HG03575 (cell line): Measurements from ENCODE around the gene SNAP25.

ENCODE experiments used
- ATAC-seq: cut with Tn5 transposase; IDR thresholded peaks from one replicate; pipeline ENCODE4 v1.9.1; 2021; ENCODE audit not compliant: unreplicated experiment, insufficient number of reproducible peaks, low FRiP score; ENCODE audit errors: extremely low read depth

SNAP25 gene

DNA sequence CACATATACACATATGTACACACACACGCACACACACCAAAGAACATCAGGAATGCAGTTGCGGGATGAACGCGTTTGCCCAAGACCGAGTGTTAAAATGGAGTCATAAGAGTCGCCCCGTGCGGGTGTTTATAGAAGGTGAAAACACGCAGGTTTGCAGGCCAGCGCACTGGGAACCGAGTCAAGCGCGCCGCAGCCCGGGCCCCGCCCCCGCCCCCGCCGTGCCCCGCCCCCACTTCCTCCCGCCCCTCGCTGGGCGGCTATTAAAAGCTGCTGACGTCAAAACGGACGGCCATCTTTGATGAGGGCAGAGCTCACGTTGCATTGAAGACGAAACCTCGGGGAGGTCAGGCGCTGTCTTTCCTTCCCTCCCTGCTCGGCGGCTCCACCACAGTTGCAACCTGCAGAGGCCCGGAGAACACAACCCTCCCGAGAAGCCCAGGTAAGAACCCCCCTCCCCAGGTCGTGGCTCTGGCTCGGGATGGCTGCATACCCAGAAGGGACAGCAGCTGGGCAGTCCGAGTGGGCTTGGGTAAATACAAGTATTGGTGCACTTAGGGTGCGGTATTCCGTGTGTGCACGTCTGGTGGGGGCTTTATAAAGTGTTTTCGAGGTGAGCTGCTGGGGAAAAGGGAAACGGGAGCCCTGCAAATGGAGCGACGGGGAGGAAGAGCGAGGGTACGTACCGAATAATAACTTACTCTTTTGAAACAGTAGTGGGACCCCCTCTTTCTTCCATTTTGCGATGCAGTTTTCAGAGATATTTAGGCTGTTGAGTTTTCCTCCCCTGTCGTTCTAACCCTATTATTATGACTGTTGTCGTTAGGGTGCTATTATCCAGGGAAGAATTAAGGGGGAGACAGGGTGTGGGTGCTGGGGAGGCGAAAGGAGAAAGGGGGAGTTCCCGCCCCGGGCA lies at the start of gene SNAP25:
TSS of gene SNAP25 (plus strand) at position 295 of the 916 bp plus-strand sequence. CDS start 56,662 bp downstream, outside the sequence.
- no peak for ATAC-seq

DNA sequence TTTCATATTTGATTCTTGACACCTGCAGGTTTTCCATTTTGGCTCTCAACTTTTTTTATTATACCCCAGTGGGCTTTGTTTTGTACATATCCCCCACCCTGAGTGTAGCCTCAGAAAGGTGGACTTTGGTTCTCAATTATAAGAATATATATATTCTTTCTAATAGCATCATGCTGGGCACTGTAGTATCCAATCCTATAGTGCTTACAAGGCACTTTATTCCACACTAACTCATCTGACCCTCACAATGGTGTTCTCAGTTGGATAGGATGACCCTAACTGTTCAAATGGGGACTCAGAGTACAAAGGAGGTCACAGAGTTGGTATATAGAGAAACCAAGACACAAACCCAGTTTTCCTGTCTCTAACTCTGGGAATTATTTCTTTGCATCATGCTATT lies 48.9 kb upstream of the SNAP25 start:
- no peak for ATAC-seq

DNA sequence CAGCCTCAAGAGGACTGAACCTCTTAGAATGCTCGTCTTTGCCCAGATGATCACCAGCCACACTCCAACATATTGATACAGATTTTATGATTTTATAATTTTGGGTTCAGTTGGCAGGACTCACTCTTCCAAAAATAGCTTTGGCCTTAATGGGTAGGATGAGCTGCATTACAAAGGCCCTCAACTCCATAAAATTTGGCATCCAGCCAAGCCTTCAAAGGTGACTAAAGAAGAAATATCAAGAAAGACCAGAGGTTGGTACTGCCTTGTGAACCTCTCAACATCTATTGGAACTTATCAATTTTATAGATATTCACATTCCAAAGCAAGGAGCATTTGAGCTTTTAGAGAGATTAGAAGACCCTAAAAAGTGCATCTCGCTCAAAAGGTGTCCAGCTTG lies 48.4 kb upstream of the SNAP25 start:
- no peak for ATAC-seq

DNA sequence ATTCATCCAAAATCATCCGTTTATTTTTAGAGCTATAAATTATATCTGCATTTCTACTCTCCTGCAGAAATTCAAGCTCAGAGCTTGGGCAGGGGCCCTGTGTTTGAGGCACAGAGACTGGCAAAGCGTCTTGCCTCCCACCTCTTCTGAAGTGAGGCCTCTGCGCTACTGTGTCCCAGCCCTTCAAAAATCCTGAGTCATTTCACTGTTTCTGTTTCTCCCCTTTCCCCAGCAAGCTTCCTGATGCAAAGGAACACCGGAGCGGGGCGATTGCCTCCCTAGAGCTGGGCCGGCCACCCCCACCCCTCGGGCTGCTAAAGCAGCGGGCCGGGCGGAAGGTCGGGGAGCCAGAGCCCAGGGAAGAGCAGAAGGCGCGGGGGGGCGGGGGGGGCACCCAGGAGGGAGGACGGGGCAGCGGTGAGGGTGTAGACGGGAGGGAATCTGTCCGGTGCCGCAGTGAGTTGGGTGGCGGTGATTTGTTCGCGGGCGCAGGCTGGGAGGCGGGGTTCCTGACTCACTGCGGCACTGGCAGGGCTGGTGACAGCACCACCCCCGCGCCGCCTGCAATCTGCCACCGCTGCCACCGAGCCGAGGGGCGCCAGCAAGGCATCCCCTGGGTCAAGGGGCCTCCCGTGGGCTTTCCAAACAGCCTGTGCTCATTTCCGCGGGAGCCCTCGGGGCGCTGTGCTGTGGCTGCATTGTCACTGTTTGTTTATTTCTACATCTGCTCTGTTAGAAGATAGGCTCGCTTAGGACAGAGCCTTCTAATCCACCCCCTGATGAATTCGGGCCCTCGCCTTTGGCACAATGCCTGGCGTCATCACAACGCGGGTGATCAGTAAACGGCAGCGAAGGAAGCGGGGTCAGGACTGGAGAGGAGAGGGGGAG lies 46.5 kb upstream of the SNAP25 start:
- no peak for ATAC-seq

DNA sequence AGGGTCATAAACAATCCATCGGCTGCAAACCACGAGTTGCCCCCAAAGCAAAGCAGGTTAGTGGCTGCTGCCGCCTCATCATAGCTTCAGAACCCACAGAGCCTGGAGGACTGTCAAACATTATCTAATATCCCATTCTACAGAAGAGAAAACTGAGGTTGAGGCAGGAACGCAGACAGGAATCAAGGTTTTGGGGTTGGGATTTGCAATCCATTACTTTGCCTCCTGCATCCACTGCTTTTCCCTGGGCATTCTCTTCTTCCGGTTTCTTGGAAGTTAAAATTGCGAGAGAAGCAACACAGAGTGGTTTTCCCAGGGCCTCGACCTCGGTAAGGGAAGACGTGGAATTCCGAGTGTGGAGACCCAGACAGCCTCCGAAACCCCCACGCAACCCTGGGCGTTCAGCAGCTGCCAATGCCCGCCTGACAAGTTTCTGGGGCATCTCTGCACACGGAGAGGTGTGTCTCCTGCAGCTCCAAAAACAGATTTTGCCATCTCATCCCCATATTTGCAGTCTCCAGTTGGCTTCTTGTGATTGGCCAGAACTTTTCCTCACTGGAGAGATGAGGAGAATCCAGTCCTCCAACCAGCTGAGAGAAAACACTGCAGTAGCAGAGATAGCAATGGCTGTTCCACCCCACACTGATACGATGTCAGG lies 45.5 kb upstream of the SNAP25 start:
- no peak for ATAC-seq

DNA sequence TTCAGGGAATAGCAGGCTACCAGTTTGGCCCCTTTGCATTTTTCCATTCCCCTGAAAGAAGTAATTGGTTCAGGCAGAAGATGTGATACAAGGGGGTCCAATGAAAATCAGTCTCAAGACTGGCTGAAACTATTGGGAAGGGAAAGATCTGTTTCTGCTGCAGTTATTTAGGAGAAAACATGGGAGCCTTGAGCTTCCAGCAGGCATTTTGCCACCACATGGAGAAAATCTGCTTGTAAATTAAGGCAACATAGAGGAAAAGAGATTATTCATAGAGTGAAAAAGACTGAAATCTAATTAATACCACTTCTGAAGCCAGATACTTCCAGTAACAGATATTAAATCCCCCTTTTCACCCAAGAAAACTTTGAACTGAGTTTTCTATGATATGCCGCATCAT lies 44.2 kb upstream of the SNAP25 start:
- ATAC-seq: no peak

DNA sequence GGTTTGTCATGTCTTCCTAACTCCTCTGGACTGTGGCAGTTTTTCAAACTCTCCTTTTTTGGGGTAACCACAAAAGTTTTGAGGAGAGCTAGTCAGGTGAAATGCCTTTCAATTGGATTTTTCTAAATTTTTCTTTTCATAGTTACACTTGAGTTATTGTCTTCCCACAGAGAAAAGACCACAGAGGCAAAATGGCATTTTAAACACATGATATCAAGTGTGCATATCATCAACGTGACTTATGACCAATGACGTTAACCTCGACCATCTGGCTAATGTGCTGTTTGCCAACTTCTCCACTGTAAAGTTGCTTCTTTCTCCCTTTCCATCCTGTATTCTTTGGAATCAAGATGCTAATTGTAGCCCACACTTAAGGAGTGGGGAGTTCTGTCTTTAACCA lies 41.3 kb upstream of the SNAP25 start:
- no peak for ATAC-seq

DNA sequence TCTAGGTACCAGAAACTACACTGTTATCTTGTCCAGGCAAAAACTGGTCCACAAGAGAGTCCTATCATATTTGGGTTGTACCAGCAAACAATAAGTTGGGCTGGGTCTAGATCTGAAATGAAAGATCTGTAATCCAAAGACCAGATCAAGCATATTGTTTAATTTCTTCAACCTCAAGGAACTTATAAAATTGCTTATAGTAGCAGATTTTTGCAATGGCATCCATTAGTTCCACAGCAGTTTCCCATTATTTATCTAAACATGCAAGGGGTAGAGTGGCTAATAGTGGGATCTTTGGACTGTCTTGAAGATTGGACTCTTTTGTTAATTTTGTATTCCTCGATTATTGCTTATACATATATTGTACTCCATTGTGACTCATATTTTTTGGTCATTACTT lies 40.5 kb upstream of the SNAP25 start:
- ATAC-seq: no peak

DNA sequence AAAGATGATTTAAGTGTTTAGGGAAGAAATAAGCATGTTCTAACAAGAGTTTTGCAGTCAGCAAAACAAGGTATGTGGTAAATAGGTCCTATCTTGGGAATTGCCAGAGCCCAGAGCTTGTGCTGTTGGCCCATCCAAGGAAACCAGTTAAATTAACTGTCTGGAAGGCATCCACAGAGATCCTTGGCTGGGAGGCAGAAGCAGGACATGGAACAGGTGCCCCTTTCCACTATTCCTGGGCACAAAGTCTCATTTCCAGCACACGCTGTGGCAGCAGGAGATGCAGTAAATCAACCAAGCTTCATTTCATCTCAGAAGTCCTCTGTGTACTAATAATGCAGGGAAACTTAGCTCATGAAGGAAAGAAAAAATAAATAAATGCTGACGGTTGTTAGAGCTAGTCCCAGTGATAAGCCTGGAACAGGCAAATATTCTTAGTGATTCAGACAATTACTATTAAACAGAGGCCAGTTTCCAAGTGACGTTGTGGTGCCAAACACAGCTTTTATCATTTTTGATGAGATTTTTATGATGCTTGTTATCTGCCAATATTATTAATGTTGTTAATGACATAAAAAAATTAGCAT lies 39.8 kb upstream of the SNAP25 start:
- no peak for ATAC-seq

DNA sequence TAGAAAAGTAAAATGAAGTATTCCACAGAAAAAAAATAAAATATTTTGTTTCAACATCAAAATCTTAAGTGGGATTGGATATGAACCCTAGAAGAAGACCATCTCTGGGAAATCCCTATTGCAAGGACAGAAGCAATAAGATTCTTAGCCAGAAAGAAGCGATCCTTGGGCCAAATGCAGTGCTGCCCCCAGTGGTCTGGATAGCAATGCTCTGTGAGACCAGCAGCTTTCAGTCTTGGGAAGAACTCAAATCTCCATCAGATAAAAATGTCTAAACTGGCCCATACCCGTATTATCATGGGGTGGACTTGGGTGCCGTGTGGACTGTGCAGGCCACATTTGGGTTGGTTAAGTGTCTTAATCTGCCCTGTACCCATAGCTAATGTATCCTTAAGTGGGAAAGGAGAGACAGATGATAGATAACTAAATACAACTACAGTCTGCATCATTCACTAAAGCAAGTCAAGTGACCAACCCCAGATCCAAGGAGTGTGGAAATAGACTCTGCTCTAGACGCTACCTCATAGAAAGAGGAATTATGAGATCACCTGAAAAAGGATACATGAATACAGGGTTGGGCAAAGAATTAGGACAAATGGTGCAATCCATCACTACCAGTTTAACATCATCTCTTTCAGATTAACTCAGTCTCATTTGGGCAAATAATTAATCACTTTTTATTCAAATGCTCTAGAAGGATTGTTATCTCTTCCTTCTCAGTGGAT lies 38.9 kb upstream of the SNAP25 start:
- ATAC-seq: no peak

DNA sequence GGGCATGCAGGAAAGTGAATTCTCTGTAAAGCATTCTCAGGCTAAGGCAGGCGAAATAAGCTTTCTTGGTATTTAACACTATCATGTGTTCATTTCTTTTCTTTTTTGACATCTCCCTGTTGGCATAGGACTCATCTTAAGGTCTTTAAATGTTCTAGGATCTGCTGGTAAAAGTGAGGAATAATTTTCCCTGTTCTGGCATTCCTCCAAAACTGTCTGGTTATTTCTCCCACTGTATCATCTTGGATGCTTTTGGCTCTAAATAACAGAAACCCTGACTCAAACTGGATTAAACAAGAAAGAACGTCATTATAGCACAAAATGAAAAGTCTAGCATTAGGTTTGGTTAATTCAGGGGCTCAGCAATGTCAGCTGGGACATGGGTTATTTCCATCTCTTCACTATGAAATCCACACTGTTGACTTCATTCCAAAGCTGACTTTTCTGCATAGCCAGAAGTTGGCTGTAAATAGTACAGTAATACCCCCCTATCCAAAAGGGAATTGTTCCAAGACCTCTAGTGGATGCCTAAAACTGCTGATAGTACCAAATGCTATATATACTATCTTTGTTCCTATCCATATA lies 37.9 kb upstream of the SNAP25 start:
- no peak for ATAC-seq

DNA sequence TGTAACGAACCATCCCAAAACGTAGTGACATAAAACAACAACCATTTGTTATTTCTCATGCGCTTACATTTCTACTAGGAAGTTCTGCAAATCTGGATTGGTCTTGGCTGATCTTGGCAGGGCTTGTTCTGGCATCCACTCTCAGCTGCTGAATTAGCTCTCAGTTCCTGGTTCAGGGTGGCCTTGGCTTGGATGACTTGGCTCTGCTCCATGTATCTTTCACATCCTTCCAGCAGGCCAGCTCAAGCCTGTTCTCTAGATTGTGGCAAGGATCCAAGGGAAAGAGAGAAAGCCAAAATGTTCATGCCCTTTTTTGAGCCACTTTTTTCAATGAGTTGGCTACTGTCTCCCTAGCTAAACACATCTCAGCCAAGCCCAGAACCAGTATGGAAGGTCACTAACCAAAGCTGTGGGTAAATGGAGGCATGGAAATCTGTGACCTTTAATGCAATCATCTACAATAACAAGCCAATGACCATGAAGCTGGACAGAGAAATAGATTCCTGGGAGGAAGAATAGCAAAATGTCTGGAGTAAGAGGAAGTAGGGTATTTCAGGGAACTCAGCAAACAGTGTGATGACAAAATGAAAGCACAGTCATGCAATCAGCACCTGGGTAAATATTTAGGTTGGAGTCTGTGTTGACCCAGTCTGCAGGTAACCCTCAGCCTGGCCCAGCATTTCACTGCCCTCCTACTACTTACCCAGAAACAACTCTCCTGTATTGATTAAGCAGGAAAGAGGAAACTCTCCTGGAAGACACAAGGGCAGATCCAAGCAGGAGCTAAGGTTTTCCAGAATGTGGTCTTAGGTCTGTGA lies 32.7 kb upstream of the SNAP25 start:
- no peak for ATAC-seq

DNA sequence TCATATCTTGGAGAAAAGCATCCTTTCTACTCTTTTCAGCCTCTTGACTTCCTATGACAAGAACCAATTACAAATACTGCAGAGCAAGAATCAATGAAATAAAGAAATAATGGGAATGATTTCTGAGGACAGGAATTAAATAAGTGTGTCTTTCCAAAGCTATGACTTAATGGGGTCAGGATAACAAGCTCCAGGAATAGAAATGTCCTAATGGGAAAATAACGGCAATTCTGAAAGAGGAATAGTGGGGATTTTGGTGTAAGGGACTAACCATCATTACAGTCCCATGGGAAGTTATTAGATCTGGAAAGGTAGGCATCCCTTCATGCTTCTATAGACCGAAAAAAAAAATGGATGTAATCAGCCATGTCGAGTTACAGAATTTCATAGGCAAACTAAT lies 28.2 kb upstream of the SNAP25 start:
- no peak for ATAC-seq

DNA sequence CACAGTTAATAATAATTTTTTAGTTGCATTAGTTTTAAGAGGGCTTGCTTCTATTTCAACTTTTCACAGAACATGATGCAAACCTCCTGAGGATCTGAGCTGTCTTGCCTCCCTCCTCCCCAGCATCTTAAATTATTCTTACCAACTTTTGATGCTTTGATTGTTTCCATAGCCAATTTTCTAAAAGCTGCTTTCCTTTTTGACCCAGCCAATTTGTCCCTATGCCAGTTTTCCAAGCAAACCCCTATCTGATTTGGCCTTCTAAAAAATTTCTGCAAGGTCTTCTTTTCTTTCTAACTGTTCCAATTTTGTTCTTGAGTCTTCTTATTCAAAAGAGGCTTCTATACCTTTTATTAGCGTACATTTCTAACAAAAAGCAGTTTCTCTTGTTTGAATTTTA lies 26.5 kb upstream of the SNAP25 start:
- no peak for ATAC-seq

DNA sequence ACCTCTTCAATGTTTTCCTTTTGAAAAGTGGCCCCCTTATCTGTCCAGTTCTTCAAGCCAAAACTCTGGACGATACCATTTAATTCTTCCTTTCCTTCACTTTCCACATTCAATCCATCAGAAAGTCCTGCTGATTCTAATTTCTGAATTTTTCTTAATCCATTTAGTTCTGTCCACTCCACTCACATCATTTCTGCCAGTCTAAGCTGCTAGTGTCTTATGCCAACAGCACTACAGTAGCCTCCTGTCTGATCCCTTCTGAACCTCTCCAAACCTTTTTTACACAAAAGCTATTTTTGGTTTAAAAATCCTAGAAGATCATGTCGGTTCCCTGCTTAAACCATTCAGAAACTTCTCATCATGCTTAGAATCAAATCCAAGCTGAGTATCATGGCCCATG lies 24.5 kb upstream of the SNAP25 start:
- no peak for ATAC-seq

DNA sequence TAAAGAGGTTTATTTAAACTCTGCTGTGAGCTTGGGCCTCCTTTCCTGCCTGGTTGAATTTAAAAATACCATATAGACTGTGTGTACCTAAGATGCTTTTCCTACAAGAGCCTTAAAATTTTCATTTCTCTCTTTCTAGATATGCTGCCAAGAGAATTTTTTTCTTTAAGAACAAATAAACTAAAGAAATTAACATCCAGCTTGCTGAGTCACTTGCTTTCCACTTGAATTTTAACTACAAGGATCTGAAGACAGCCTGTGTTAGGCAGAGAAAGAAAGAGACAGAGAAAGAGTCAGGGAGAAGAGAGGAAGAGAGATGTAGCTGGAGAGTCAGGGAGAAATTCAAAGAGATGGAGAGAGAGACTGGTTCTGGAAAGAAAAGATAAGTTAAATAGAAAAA lies 18.3 kb upstream of the SNAP25 start:
- no peak for ATAC-seq

DNA sequence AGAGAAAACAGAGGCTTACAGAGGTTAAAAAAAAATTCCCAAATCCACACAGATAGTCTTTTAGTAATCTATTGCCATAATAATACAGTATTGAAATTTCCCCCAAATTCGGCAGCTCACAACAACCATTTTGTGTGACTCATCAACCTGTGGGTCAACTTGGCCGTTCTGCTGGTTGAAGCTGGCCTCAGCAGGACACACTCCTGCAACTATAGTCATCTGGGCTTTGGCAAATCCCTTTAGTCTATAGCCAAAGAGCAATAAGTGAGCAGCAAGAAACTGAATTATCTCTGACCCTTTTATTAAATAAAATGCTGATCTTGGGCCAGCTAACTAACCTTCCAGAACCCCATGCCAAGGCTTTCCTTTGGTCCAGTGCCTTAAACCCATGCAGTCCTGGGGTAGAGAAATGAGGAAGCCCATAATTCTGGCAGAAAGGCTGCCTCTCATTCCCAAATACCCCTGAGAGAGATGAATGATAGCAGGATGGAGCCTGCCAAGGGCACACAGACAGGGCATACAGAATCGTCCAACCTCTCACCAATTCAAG lies 17.2 kb upstream of the SNAP25 start:
- no peak for ATAC-seq
